AG10803 (cell line): ENCODE data around the gene GNB5.

Source experiments
- DNase-seq: peaks from one replicate; pipeline ENCODE4 v3.0.0; 2010; ENCODE audit warnings: low read depth
- H3K4me3 ChIP-seq: 2 replicates; pipeline ENCODE4 v1.5.1; 2011; ENCODE audit warnings: mild to moderate bottlenecking, low read length, control low read depth
- CTCF ChIP-seq: conservative IDR thresholded peaks from 2 replicates; pipeline ENCODE4 v1.5.1; 2011; ENCODE audit warnings: mild to moderate bottlenecking, low read length, control low read depth, inconsistent platforms

Gene GNB5

GRCh38 chr15:52208306-52208946 lies 17.2 kb upstream of the GNB5 start:
- peak; percentile 67 for DNase-seq
- no peak overlapping the region for H3K4me3 ChIP-seq
- TF ChIP-seq CTCF = peak; percentile 79

- H3K4me3 ChIP-seq = no peak overlapping the region
- no peak for DNase-seq
- TF ChIP-seq CTCF = no peak
Measured at GRCh38 chr15:52207191-52207590, 16.0 kb upstream of the GNB5 start.

GRCh38 chr15:52206446-52206845 lies 15.3 kb upstream of the GNB5 start:
- no peak overlapping the region for H3K4me3 ChIP-seq
- no peak for TF ChIP-seq CTCF
- peak; percentile 25 for DNase-seq

- no peak overlapping the region for H3K4me3 ChIP-seq
- TF ChIP-seq CTCF = no peak
- DNase-seq = no peak
Measured at GRCh38 chr15:52204657-52205056, 13.5 kb upstream of the GNB5 start.

- peak; percentile 23 for DNase-seq
- no peak overlapping the region for H3K4me3 ChIP-seq
- TF ChIP-seq CTCF = no peak
Measured at GRCh38 chr15:52200831-52201365, 9.7 kb upstream of the GNB5 start.

- DNase-seq = no peak
- no peak for TF ChIP-seq CTCF
- no peak overlapping the region for H3K4me3 ChIP-seq
Measured at GRCh38 chr15:52199271-52199670, 8.1 kb upstream of the GNB5 start.

- H3K4me3 ChIP-seq = no peak overlapping the region
- no peak for TF ChIP-seq CTCF
- DNase-seq = no peak
Measured at GRCh38 chr15:52196891-52197290, 5.7 kb upstream of the GNB5 start.
